Fibroblast of peridontal ligament (primary cell): ENCODE measurements around the gene FREM1.

Experiments
- DNase-seq: peaks from one replicate; pipeline ENCODE4 v3.0.0-alpha.2; 2010; ENCODE audit errors: extremely low read depth

The FREM1 gene

GRCh38 chr9:14705079-14705478 is 205.1 kb downstream of the FREM1 start:
- DNase-seq: no peak

GRCh38 chr9:14704281-14704680 is 205.9 kb downstream of the FREM1 start:
- no peak for DNase-seq

GRCh38 chr9:14702200-14702720 is 208.0 kb downstream of the FREM1 start:
- DNase-seq: no peak

- peak; percentile 36 for DNase-seq
Observed at GRCh38 chr9:14693251-14693861, 216.9 kb downstream of the FREM1 start, which contains the start of gene ZDHHC21. Gene ZDHHC21 (minus strand): TSS chr9:14693432. CDS start chr9:14674340, 19,092 bp downstream.

GRCh38 chr9:14692470-14693250 is 217.6 kb downstream of the FREM1 start:
- peak; percentile 14 for DNase-seq

- DNase-seq: no peak
Observed at GRCh38 chr9:14690948-14691730, 219.1 kb downstream of the FREM1 start.

- peak; percentile 85 for DNase-seq
Observed at GRCh38 chr9:14687042-14687719, 223.0 kb downstream of the FREM1 start.

- DNase-seq: no peak
Observed at GRCh38 chr9:14686168-14686567, 224.1 kb downstream of the FREM1 start.
